Esophagus (tissue), 2 donors: ENCODE results near the gene SF3B3. TPM values are rescaled to one million over a fixed set of nuclear protein-coding genes. Genes with fewer than 3 reads are reported as not detected.
A peak's percentile ranks its signal among the peaks of the same experiment; 100 is the strongest.

Experiments used
- H3K27ac ChIP-seq, 2 donors: one replicate each; pipeline ENCODE4 v1.5.1; 2013; ENCODE audit warnings: low read depth in 2 of 2, mild to moderate bottlenecking in 2 of 2, inconsistent platforms in 1 of 2, low read length in 1 of 2, moderate library complexity in 1 of 2
- H3K27me3 ChIP-seq, 2 donors: one replicate each; pipeline ENCODE4 v1.6.1; 2013; ENCODE audit warnings: low read length in 2 of 2, control low read depth in 1 of 2, mild to moderate bottlenecking in 1 of 2; ENCODE audit not compliant: insufficient read depth in 2 of 2, control insufficient read depth in 1 of 2
- H3K36me3 ChIP-seq, 2 donors: one replicate each; pipeline ENCODE4 v1.6.1; 2013; ENCODE audit warnings: low read length in 1 of 2; ENCODE audit not compliant: control insufficient read depth in 2 of 2, insufficient read depth in 2 of 2
- H3K4me1 ChIP-seq, 2 donors: one replicate each; pipeline ENCODE4 v1.6.1; 2013; ENCODE audit warnings: low read length in 1 of 2; ENCODE audit not compliant: control insufficient read depth in 2 of 2, insufficient read depth in 2 of 2
- H3K4me3 ChIP-seq, 2 donors: one replicate each; pipeline ENCODE4 v1.5.1; 2013; ENCODE audit warnings: low read length in 2 of 2, mild to moderate bottlenecking in 2 of 2, low read depth in 1 of 2, moderate library complexity in 1 of 2
- H3K9me3 ChIP-seq, 2 donors: one replicate each; pipeline ENCODE4 v1.6.1; 2013; ENCODE audit warnings: mild to moderate bottlenecking in 2 of 2, low read depth in 1 of 2, low read length in 1 of 2, moderate library complexity in 1 of 2; ENCODE audit not compliant: control insufficient read depth in 2 of 2, insufficient read depth in 1 of 2
- WGBS, 2 donors: extraction: QIAGEN DNeasy Blood & Tissue Kit; methylation state at CpG; one replicate each; pipeline ENCODE4 v1.1.7; 2013; 5-methylcytosine and 5-hydroxymethylcytosine counted together
- polyA plus RNA-seq, 2 donors: library from polyadenylated mRNA; stranded (reverse); fragments of 200-250 nt; gene quantifications; one replicate each; pipeline ENCODE4 v1.2.3, GENCODE V29; 2013
- donor health status: healthy with polysubstance abuse.
- donor health status: Bipolar disorder and iron deficiency.

Gene SF3B3
- polyA plus RNA-seq: 100 to 1,000 TPM; 114 to 129 TPM

DNA sequence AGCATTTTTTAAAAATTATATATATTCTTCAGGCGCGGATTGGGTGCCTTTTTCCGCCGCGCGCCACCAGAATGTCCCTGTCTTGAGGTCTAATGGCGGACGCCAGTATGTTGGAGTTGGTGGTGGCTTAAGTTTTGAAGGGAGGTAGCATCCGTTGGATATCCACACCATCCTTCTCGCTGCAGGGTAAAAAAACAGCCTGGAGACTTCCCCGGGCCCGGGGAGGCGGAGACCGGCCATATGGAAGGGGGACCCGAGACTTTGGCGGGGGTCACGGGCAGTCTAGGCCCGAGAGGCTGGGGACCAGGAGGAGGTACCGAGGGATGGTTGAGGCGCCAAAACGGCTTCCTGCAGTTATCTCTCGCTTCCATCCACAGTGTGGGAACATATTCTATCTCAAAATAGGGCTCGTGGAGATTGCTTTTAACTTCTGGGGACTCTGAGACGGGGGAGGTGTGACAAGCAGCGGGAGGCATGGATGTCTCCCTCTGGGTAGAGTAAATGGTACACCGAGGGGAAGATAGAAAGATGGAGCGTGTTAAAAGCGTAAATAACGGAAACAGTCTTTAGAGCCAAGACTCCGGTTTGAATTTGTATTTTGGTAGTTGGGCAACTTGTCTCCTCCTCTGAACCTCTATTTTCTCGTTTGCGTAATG is at the start of gene SF3B3:
SF3B3 (plus strand) TSS at position 74 of the 656 bp plus-strand sequence. CDS start 2,841 bp downstream, outside the sequence.
- Histone ChIP-seq H3K27ac (peak within 1 kb of the TSS; percentile 79 to 95), H3K36me3 (peaks cover 2 to 4% of the 10 kb centered on the region in 2 donors), H3K4me1 (peaks cover 0 to 3% of the 10 kb centered on the region in 2 donors)

GRCh38 chr16:70474320-70475053 is 49.1 kb upstream of the SF3B3 start:
- 90 to 92% methylated on average over 17 to 22 of the region's 22 CpGs for WGBS, 2 donors

More for the DNA sequence above, at the start of gene SF3B3:
- whole genome bisulfite sequencing, 2 donors: 0 to 1% methylated on average over 32 of the region's 32 CpGs
- Histone ChIP-seq H3K27me3 (no peaks in the 10 kb centered on the region), H3K9me3 (no peaks in the 10 kb centered on the region), H3K4me3 (peak within 1 kb of the TSS; percentile 80 to 97)

DNA sequence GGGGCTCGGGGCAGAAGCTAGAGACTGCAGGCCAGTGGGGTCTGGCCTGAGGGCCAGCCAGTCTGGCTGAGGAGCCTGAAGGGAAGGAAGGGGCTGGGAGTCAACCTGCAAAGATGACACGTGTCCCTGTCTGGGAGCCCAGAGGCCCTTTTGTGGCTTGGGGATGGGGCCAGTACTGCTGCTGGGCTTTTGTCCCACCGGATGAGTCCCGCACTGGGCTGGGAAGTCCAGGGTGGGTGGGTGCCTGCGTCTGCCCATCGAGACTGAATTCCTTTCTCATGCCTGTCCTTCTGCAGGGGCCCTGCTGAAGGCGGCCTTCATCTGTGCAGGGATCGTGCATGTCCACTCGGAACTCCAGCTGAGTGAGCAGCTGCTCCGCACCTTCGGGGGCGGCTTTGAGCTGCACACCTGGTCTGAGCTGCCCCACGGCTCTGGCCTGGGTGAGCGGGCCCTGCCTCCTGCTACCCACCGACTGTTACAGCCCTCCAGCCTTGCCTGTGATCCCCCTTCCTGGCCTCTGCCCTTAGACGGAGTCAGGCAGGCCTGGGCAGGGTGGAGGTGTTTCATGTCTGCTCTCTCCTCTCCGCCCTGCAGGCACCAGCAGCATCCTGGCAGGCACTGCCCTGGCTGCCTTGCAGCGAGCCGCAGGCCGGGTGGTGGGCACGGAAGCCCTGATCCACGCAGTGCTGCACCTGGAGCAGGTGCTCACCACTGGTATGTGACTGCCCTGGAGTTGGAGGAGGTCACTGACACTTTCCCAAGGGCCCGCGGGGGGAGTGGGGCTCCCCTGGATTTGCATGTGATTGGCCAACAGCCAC is 48.4 kb upstream of the SF3B3 start:
- H3K4me3 ChIP-seq: no peak overlapping the region
- peaks cover 5 to 41% of the 10 kb centered on the region in 2 donors for H3K36me3 ChIP-seq
- no peaks in the 10 kb centered on the region for H3K9me3 ChIP-seq
- H3K4me1 ChIP-seq: peaks cover 0 to 5% of the 10 kb centered on the region in 2 donors
- H3K27ac ChIP-seq: no peak overlapping the region
- no peaks in the 10 kb centered on the region for H3K27me3 ChIP-seq
- WGBS, 2 donors: 67 to 74% methylated on average over 23 to 24 of the region's 24 CpGs

More at GRCh38 chr16:70474320-70475053, 49.1 kb upstream of the SF3B3 start:
- Histone ChIP-seq H3K27me3 (no peaks in the 10 kb centered on the region), H3K36me3 (peaks cover 0 to 33% of the 10 kb centered on the region in 2 donors), H3K4me1 (peaks cover 0 to 5% of the 10 kb centered on the region in 2 donors), H3K9me3 (no peaks in the 10 kb centered on the region), H3K27ac (no peak overlapping the region), H3K4me3 (no peak overlapping the region)

- H3K4me1 ChIP-seq: peaks cover 0 to 5% of the 10 kb centered on the region in 2 donors
- 61 to 68% methylated on average over 13 of the region's 13 CpGs for WGBS, 2 donors
- H3K27ac ChIP-seq: peak overlapping the region; percentile 1 to 26
- no peaks in the 10 kb centered on the region for H3K27me3 ChIP-seq
- H3K9me3 ChIP-seq: no peaks in the 10 kb centered on the region
- peaks cover 15 to 46% of the 10 kb centered on the region in 2 donors for H3K36me3 ChIP-seq
- H3K4me3 ChIP-seq: no peak overlapping the region
These were observed 47.2 kb upstream of the SF3B3 start for GRCh38 chr16:70476272-70477020.

GRCh38 chr16:70478169-70478568 is 45.4 kb upstream of the SF3B3 start:
- Histone ChIP-seq H3K9me3 (no peaks in the 10 kb centered on the region), H3K4me1 (peaks cover 0 to 5% of the 10 kb centered on the region in 2 donors), H3K4me3 (no peak overlapping the region), H3K27me3 (no peaks in the 10 kb centered on the region), H3K27ac (no peak overlapping the region), H3K36me3 (peaks cover 20 to 49% of the 10 kb centered on the region in 2 donors)
- WGBS, 2 donors: 88 to 91% methylated on average over 8 of the region's 8 CpGs

GRCh38 chr16:70478912-70479341 is 44.7 kb upstream of the SF3B3 start:
- Histone ChIP-seq H3K36me3 (peaks cover 25 to 53% of the 10 kb centered on the region in 2 donors), H3K27ac (peak overlapping the region in 1 of 2 donors; percentile 16), H3K27me3 (no peaks in the 10 kb centered on the region), H3K4me3 (no peak overlapping the region), H3K9me3 (no peaks in the 10 kb centered on the region), H3K4me1 (peaks cover 0 to 5% of the 10 kb centered on the region in 2 donors)
- 42 to 49% methylated on average over 10 of the region's 10 CpGs for WGBS, 2 donors

DNA sequence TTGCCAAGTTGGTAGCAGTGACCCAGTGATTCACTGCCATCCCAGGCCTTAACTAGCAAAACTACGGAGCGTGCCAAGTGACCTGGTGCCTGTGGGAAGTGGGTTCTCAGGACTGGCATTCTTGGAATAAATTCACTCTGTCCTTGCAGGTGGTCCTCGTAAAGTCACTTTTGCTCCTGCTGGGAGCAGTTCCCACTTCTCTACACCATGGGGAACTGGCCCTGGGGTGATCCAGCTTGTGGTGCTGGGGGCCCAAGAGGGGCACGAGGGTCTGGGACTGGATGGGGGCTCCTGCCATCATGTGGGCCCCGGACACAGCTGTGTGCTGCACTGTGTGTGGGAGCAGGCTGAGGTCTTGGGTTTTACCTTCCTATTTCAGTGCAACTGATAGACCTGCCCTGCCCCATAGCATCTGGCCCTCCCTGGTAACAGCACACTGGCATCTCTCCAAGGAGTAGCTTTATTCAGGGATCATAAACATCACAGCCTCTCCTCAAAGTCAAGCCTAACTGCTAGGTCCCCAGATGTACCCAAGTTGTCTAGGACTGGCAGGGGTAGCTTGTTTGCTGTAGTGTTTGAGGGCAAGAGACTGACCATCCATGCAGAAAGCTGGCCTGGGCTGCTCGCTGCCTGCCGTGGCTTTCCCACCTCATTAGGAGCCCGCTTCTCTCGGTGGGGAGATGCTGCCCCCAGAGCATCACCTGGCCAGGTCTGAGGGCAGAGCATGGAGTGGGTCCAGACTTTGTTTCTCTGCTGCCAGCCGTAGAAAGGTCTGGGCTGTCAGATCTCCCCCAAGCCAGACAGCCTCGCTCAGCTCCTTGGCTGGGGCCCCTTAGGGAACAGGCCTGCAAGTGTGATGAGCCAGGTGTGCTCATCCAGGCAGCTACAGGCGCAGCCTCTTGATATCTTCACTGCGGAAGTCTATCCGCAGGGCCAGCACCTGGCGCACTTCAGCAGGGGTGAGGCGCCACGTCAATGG is 43.2 kb upstream of the SF3B3 start:
- H3K27ac ChIP-seq: no peak overlapping the region
- no peaks in the 10 kb centered on the region for H3K27me3 ChIP-seq
- H3K9me3 ChIP-seq: no peaks in the 10 kb centered on the region
- H3K4me3 ChIP-seq: no peak overlapping the region
- H3K36me3 ChIP-seq: peaks cover 25 to 46% of the 10 kb centered on the region in 2 donors
- H3K4me1 ChIP-seq: peaks cover 0 to 5% of the 10 kb centered on the region in 2 donors
- WGBS, 2 donors: 90 to 91% methylated on average over 17 of the region's 17 CpGs

DNA sequence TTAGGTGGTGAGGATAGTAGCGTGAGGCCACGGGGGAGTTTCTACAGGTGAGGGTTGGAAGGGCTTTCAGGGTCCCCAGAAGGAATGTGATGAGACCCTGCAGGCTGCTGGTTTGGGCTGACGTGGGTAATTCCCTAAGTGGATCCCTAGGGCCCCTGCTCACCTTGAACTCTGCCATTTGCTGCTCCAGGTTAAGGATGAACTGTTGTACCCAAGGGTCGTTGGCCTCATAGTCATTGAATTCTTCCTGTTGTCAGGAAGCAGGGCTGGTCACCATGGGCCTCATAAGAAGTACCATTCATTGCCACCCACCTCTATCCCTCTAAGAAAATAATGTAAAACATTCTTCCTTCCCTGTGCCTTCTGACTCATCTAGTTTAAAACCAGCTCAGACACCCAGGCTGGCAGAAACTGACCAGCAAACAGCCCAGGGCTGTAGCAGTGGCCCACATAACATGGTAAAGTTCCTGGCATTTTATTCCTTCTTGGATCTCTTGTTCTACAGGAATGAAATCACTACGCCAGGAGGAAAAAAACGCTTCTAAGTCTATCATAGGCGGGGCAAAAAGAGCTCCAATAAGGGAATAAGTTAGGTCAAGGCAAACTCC is 41.6 kb upstream of the SF3B3 start:
- peaks cover 0 to 1% of the 10 kb centered on the region in 2 donors for H3K4me1 ChIP-seq
- no peaks in the 10 kb centered on the region for H3K9me3 ChIP-seq
- H3K36me3 ChIP-seq: peaks cover 25 to 48% of the 10 kb centered on the region in 2 donors
- H3K4me3 ChIP-seq: no peak overlapping the region
- H3K27me3 ChIP-seq: no peaks in the 10 kb centered on the region
- 74 to 85% methylated on average over 7 of the region's 7 CpGs for WGBS, 2 donors
- no peak overlapping the region for H3K27ac ChIP-seq
